MG63 (cell line): ENCODE results near the gene PELI1. TPM values are rescaled to one million over a fixed set of nuclear protein-coding genes. Genes with fewer than 3 reads are reported as not detected.

Experiments used
- DNase-seq: peaks from one replicate; pipeline ENCODE4 v3.0.0-alpha.2; 2020
- H3K27me3 ChIP-seq: fragments of 250-450 bp; sonication (Bioruptor Pico); 2 replicates; pipeline ENCODE4 v1.5.1; 2020; ENCODE audit warnings: mild to moderate bottlenecking, moderate library complexity
- H3K36me3 ChIP-seq: fragments of 250-450 bp; sonication (Bioruptor Pico); 2 replicates; pipeline ENCODE4 v1.5.1; 2020; ENCODE audit warnings: mild to moderate bottlenecking, moderate library complexity
- H3K4me3 ChIP-seq: fragments of 250-450 bp; sonication (Bioruptor Pico); 2 replicates; pipeline ENCODE4 v1.5.1; 2020; ENCODE audit warnings: mild to moderate bottlenecking, moderate library complexity
- H3K9me3 ChIP-seq: fragments of 250-450 bp; sonication (Bioruptor Pico); 2 replicates; pipeline ENCODE4 v1.5.1; 2020; ENCODE audit warnings: mild to moderate bottlenecking, moderate library complexity
- total RNA-seq: library from RNA; depleted of rRNA; stranded (reverse); fragments of >200 nt; shearing (Covaris generic); gene quantifications from 2 replicates; pipeline ENCODE4 v1.2.3, GENCODE V29; 2014; ENCODE audit warnings: low replicate concordance; rRNA removed

Gene PELI1, protein sequence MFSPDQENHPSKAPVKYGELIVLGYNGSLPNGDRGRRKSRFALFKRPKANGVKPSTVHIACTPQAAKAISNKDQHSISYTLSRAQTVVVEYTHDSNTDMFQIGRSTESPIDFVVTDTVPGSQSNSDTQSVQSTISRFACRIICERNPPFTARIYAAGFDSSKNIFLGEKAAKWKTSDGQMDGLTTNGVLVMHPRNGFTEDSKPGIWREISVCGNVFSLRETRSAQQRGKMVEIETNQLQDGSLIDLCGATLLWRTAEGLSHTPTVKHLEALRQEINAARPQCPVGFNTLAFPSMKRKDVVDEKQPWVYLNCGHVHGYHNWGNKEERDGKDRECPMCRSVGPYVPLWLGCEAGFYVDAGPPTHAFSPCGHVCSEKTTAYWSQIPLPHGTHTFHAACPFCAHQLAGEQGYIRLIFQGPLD
- total RNA-seq, result 0.76 and 1.7 TPM in 2 replicates

- DNase-seq, result peak; percentile 88
- Histone ChIP-seq H3K36me3 (no peaks in the 10 kb centered on the region), H3K9me3 (no peaks in the 10 kb centered on the region), H3K4me3 (peak within 1 kb of the TSS; percentile 75), H3K27me3 (no peaks in the 10 kb centered on the region)
These were observed at the start of gene PELI1 for GRCh38 chr2:64144057-64145013. Gene PELI1 (minus strand): TSS chr2:64144420. CDS start chr2:64108310, 36,110 bp downstream.

GRCh38 chr2:64193491-64193890 is 49.3 kb upstream of the PELI1 start:
- Histone ChIP-seq H3K9me3 (no peaks in the 10 kb centered on the region), H3K4me3 (no peak overlapping the region), H3K36me3 (no peaks in the 10 kb centered on the region), H3K27me3 (no peaks in the 10 kb centered on the region; the same call in 1 of the 2 replicates)
- no peak for DNase-seq

DNA sequence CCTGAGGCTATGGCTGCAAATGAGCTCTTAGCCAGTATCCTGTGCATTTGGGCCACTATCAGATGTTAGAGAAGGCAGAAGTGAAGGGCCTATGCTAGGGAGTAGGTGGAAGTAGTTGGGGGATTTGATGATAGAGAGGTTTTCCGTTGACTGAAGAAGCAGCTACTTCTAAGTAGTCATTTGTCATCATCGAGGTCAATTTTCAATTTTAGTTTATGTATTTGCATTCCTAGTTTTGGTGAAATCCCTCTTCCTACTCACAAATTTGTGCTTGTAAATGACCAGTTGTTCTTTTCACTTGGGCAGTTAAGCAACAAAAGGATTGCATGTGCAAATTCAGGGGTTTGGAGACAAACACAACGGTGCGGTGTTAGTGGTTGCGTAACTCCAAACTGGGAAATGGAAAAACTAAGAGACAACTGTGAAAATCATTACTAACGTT is 48.5 kb upstream of the PELI1 start:
- no peak for DNase-seq
- Histone ChIP-seq H3K9me3 (no peaks in the 10 kb centered on the region), H3K36me3 (no peaks in the 10 kb centered on the region), H3K4me3 (no peak overlapping the region), H3K27me3 (no peaks in the 10 kb centered on the region; the same call in 1 of the 2 replicates)

GRCh38 chr2:64192125-64192479 is 47.9 kb upstream of the PELI1 start:
- Histone ChIP-seq H3K36me3 (no peaks in the 10 kb centered on the region), H3K4me3 (no peak overlapping the region), H3K27me3 (no peaks in the 10 kb centered on the region; the same call in 1 of the 2 replicates), H3K9me3 (no peaks in the 10 kb centered on the region)
- DNase-seq, result no peak

DNA sequence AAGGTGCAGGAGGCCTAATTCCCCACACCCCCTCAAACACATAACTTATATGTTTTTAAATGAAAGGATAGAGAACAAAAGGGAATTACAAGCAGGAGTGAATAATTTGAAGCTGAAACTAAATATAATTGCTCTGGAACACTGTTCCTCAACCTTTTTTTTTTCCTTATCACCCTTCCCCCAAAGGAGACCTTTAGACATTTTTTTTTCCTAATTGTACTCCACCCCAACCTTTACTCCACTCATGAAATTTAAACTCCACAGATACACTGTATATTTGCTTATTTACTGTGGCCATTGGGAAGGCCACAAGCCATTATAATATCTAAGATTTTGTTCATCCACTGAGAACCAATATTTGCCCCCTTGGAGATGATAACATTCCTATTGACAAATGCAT is 45.4 kb upstream of the PELI1 start:
- H3K36me3 ChIP-seq, result no peaks in the 10 kb centered on the region
- no peak overlapping the region for H3K4me3 ChIP-seq
- H3K27me3 ChIP-seq, result peaks cover 4% of the 10 kb centered on the region
- H3K9me3 ChIP-seq, result no peaks in the 10 kb centered on the region
- no peak for DNase-seq

DNA sequence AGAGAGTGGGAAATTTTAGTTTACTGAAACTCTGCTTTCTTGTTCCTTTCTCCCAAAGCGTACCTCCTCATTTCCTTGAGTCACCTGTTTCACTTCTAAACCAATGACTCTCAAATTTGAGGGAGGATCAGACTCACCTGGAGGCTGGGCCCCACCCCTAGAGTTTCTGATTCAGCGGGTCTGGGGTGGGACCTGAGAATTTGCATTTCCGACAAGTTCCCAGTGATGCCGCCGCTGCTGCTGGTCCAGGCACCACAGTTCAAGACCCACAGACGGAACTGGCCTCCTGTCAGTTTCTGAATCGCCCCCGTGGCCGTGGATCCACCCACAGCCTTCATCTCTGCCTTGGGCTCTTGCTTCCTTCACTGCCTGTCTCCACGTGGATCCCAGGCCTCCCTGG is 44.9 kb upstream of the PELI1 start:
- no peaks in the 10 kb centered on the region for H3K9me3 ChIP-seq
- peaks cover 4% of the 10 kb centered on the region for H3K27me3 ChIP-seq
- H3K36me3 ChIP-seq, result no peaks in the 10 kb centered on the region
- no peak overlapping the region for H3K4me3 ChIP-seq
- no peak for DNase-seq

DNA sequence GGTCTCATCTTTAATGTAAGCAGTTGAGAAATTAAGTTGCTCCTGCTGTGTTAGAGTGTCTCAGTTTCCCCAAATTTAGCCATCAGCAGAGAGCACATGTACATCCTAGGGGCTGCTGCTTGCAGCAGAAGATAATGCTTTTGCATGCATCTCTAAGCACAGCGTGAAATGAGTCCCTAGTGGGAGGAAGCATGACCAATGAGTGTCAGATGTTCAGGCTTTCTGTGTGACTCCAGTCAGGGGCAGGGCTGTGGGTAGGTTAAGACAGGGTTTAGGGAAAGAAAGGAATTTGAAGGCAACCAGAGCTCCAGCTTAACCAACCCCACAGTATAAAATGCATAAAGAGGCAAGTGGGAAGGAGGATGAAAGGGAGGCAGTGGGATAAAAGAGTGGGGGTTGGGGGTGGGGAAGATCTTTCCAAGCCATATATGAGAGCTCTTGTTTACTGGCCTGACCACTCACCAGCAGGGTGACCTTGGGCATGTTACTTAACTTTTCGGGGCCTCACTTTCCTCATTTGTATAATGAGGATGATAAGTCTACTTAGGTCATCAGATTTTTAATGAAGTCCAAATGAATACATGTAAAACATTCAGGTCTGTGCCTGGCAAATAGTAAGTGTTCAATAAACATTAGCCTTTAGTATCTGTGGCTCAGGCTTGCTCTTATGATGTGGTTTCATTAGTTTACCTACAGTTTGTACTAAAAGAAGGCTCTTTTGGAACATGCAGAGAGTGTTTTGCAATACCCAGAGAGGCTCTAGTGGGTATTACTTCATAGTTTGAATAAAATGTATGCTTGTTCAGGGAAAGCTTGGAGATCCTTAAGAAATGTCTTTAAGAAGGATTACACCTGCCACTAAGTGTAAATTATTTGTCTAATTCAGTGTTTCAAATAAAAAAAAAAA is 42.7 kb upstream of the PELI1 start:
- H3K36me3 ChIP-seq, result no peaks in the 10 kb centered on the region
- H3K27me3 ChIP-seq, result peaks cover 4% of the 10 kb centered on the region
- no peaks in the 10 kb centered on the region; the same call in 1 of the 2 replicates for H3K9me3 ChIP-seq
- no peak for DNase-seq
- no peak overlapping the region for H3K4me3 ChIP-seq

GRCh38 chr2:64179582-64180321 is 35.5 kb upstream of the PELI1 start:
- Histone ChIP-seq H3K4me3 (no peak overlapping the region), H3K36me3 (no peaks in the 10 kb centered on the region), H3K27me3 (no peaks in the 10 kb centered on the region; the same call in 1 of the 2 replicates), H3K9me3 (no peaks in the 10 kb centered on the region; the same call in 1 of the 2 replicates)
- DNase-seq, result no peak

GRCh38 chr2:64177315-64177714 is 33.1 kb upstream of the PELI1 start:
- no peak overlapping the region for H3K4me3 ChIP-seq
- H3K9me3 ChIP-seq, result no peaks in the 10 kb centered on the region
- DNase-seq, result no peak
- no peaks in the 10 kb centered on the region for H3K27me3 ChIP-seq
- H3K36me3 ChIP-seq, result no peaks in the 10 kb centered on the region

- no peaks in the 10 kb centered on the region for H3K9me3 ChIP-seq
- DNase-seq, result no peak
- no peak overlapping the region for H3K4me3 ChIP-seq
- no peaks in the 10 kb centered on the region for H3K27me3 ChIP-seq
- H3K36me3 ChIP-seq, result no peaks in the 10 kb centered on the region
These were observed 31.4 kb upstream of the PELI1 start for GRCh38 chr2:64175419-64176197.

DNA sequence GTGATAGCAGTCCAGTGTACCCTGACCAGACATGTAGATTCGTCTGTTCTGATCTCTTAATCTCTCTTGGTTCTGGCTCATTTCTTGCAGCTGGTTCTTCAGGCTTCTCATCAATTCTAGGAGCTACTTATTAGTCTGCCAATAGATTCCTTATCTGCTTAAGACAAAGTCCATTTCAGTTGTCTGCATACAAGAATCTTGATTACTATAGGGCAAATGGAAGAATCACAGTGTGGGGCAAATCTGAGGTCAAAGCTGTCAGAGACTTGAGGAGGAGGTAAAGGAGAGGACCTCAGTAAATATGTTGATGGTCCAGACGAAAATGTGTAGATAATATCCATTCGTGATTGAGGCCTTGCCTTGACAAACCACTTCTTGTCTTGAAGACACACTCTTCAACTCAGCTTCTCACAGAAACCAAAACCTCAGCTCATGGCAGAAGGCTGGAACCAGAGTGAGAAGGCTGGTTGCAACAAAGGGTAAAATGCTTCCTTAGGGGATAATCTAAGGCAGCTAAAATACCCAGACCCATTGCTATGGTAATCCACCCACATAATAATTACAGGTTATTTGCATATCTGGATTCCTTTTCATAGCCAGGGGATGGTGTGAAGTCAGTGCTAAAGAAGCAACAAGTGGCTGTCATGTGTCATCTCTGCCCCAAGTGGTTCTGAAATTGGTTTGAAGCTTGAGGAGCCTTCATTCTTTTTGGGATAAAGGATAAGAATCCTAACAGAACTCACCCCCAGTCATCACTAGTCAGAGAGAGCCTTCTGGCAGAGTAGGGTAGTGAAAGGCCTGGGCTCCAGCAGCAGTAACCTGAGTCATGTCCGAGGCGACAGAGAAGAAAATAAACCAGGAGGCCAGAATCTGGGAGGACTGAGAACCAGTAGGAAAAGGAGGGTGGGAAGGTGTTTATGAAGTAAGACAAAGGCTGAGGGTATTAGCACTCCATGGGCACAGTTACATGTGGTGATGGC is 29.2 kb upstream of the PELI1 start:
- no peak for DNase-seq
- no peaks in the 10 kb centered on the region for H3K36me3 ChIP-seq
- H3K9me3 ChIP-seq, result no peaks in the 10 kb centered on the region
- no peak overlapping the region for H3K4me3 ChIP-seq
- no peaks in the 10 kb centered on the region for H3K27me3 ChIP-seq

DNA sequence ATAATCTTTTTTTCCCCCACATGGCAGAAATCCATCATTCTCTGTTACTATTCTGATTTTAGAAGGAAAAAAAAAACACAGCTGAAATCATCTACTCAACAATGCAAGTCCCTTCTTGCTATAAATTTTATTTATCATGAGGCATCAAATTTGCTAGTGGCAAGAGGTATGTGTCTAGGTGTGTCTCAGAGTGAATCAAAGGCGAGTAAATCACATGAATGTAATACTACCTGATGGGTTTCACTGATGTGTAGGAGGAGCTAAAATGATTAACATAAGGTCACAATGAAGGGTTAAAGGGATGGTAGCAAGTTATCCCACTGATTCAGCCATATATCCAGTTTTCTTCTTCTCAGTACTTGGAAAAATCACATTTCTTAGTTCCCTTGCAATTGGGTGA is 24.5 kb upstream of the PELI1 start:
- no peaks in the 10 kb centered on the region for H3K36me3 ChIP-seq
- no peak overlapping the region for H3K4me3 ChIP-seq
- H3K9me3 ChIP-seq, result no peaks in the 10 kb centered on the region
- no peaks in the 10 kb centered on the region for H3K27me3 ChIP-seq
- no peak for DNase-seq

DNA sequence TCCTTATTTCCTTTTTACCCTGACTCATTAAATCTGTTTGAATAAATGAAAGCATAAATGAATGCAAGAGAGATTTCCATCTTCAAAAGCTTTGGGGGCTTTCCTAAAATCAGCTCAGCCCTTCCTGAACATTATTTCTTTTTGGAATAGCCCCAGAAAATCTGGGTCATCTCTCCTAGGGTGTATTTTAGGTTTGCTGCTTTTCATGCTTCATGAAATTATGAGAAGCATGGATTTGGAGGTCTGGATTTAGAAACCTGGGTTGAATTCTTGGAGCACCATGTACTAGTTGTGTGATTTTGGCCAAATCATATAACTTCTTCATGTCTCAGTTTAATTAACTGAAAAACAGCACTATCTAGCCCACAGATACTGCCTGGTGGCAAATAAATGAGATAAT is 24.0 kb upstream of the PELI1 start:
- Histone ChIP-seq H3K36me3 (no peaks in the 10 kb centered on the region), H3K9me3 (no peaks in the 10 kb centered on the region), H3K27me3 (no peaks in the 10 kb centered on the region), H3K4me3 (no peak overlapping the region)
- DNase-seq, result no peak
